Thymus (tissue), 11 donors: ENCODE results near the gene GGT6. TPM values are rescaled to one million over a fixed set of nuclear protein-coding genes. Genes with fewer than 3 reads are reported as not detected.

Experiments used
- DNase-seq, 9 donors: peaks; one replicate each; pipeline ENCODE4 v3.0.0-alpha.2; 2013; ENCODE audit warnings: low spot score in 9 of 9, low read depth in 6 of 9, missing footprints in 1 of 9
- H3K27ac ChIP-seq, 2 donors: one replicate each; pipeline ENCODE4 v1.5.1; 2013; ENCODE audit warnings: control low read depth in 1 of 2, low read depth in 1 of 2, low read length in 1 of 2, mild to moderate bottlenecking in 1 of 2, moderate library complexity in 1 of 2
- H3K27me3 ChIP-seq, 2 donors: one replicate each; pipeline ENCODE4 v1.5.1; 2013; ENCODE audit warnings: low read length in 1 of 2; ENCODE audit not compliant: control insufficient read depth in 2 of 2, insufficient read depth in 1 of 2
- H3K36me3 ChIP-seq, 2 donors: one replicate each; pipeline ENCODE4 v1.5.1; 2013; ENCODE audit warnings: low read length in 1 of 2, mild to moderate bottlenecking in 1 of 2, moderate library complexity in 1 of 2; ENCODE audit not compliant: control insufficient read depth in 2 of 2, insufficient read depth in 2 of 2
- H3K4me1 ChIP-seq, 2 donors: one replicate each; pipeline ENCODE4 v1.5.1; 2013; ENCODE audit warnings: low read length in 2 of 2; ENCODE audit not compliant: control insufficient read depth in 2 of 2, insufficient read depth in 2 of 2
- H3K4me3 ChIP-seq, 2 donors: one replicate each; pipeline ENCODE4 v1.5.1; 2013; ENCODE audit warnings: low read length in 2 of 2, control low read depth in 1 of 2, mild to moderate bottlenecking in 1 of 2
- H3K9me3 ChIP-seq, 2 donors: one replicate each; pipeline ENCODE4 v1.5.1; 2013; ENCODE audit warnings: low read length in 1 of 2, mild to moderate bottlenecking in 1 of 2; ENCODE audit not compliant: control insufficient read depth in 2 of 2, insufficient read depth in 1 of 2
- WGBS: extraction: QIAGEN DNeasy Blood & Tissue Kit; methylation state at CpG from one replicate; pipeline ENCODE4 v1.1.7; 2013; 5-methylcytosine and 5-hydroxymethylcytosine counted together
- polyA plus RNA-seq: library from polyadenylated mRNA; stranded (reverse); fragments of 200-250 nt; gene quantifications from one replicate; pipeline ENCODE4 v1.2.3, GENCODE V29; 2013
- total RNA-seq: library from RNA; stranded (reverse); fragments of 120-200 nt; gene quantifications from one replicate; pipeline ENCODE4 v1.2.4, GENCODE V29; 2013
- donor health status: healthy.

GGT6 gene
- total and polyA plus RNA-seq, 2 donors, result 0.90 to 3.7 TPM

- Histone ChIP-seq H3K36me3 (no peaks in the 10 kb centered on the region), H3K4me3 (no peak overlapping the region), H3K9me3 (no peaks in the 10 kb centered on the region), H3K4me1 (peaks cover 0 to 21% of the 10 kb centered on the region in 2 donors), H3K27me3 (no peaks in the 10 kb centered on the region), H3K27ac (no peak overlapping the region)
- DNase-seq, result no peak
- WGBS, result 77% methylated on average over 11 of the region's 11 CpGs
Measured at GRCh38 chr17:4510618-4510941, 49.8 kb downstream of the GGT6 start.

GRCh38 chr17:4509923-4510617 lies 50.3 kb downstream of the GGT6 start:
- no peak for DNase-seq
- WGBS, result 58% methylated on average over 21 of the region's 21 CpGs
- no peaks in the 10 kb centered on the region for H3K27me3 ChIP-seq

GRCh38 chr17:4509401-4509800 lies 51.0 kb downstream of the GGT6 start:
- Histone ChIP-seq H3K27me3 (no peaks in the 10 kb centered on the region), H3K36me3 (no peaks in the 10 kb centered on the region), H3K9me3 (no peaks in the 10 kb centered on the region), H3K4me1 (peaks cover under 1 to 32% of the 10 kb centered on the region in 2 donors), H3K27ac (no peak overlapping the region), H3K4me3 (no peak overlapping the region)
- DNase-seq, result peak in 2 of 9 donors; percentile 42 to 65
- 22% methylated on average over 8 of the region's 8 CpGs for WGBS

More at GRCh38 chr17:4509923-4510617, 50.3 kb downstream of the GGT6 start:
- Histone ChIP-seq H3K4me1 (peaks cover 0 to 25% of the 10 kb centered on the region in 2 donors), H3K36me3 (no peaks in the 10 kb centered on the region), H3K27ac (no peak overlapping the region), H3K9me3 (no peaks in the 10 kb centered on the region), H3K4me3 (no peak overlapping the region)

GRCh38 chr17:4508207-4508606 lies 52.2 kb downstream of the GGT6 start:
- no peaks in the 10 kb centered on the region for H3K36me3 ChIP-seq
- H3K9me3 ChIP-seq, result no peaks in the 10 kb centered on the region
- no peak for DNase-seq
- no peak overlapping the region for H3K4me3 ChIP-seq
- 84% methylated on average over 3 of the region's 3 CpGs for WGBS
- H3K4me1 ChIP-seq, result peaks cover 12 to 43% of the 10 kb centered on the region in 2 donors
- H3K27ac ChIP-seq, result no peak overlapping the region
- peaks cover 0 to 2% of the 10 kb centered on the region in 2 donors for H3K27me3 ChIP-seq

- Histone ChIP-seq H3K27me3 (peaks cover 0 to 8% of the 10 kb centered on the region in 2 donors), H3K4me1 (peaks cover 12 to 43% of the 10 kb centered on the region in 2 donors), H3K4me3 (no peak overlapping the region), H3K27ac (no peak overlapping the region), H3K36me3 (no peaks in the 10 kb centered on the region), H3K9me3 (no peaks in the 10 kb centered on the region)
- DNase-seq, result no peak
- WGBS, result 91% methylated on average over 8 of the region's 8 CpGs
Measured at GRCh38 chr17:4507361-4508111, 52.8 kb downstream of the GGT6 start.

Other genes with a start within 250 kb of the GGT6 start
- 31.8 TPM for gene UBE2G1, start 193.9 kb downstream of the GGT6 start, total RNA-seq
- 19.5 TPM for gene UBE2G1, start 193.9 kb downstream of the GGT6 start, polyA plus RNA-seq
- gene SPNS3, start 126.6 kb downstream of the GGT6 start, total RNA-seq, result 9.1 TPM
- 11.5 TPM for gene SPNS3, start 126.6 kb downstream of the GGT6 start, polyA plus RNA-seq
- gene SPNS2, start 61.7 kb downstream of the GGT6 start, total RNA-seq, result 3.4 TPM
- gene SPNS2, start 61.7 kb downstream of the GGT6 start, polyA plus RNA-seq, result 16.1 TPM
- 21.5 TPM for gene MYBBP1A, start 5.2 kb downstream of the GGT6 start, total RNA-seq
- gene MYBBP1A, start 5.2 kb downstream of the GGT6 start, polyA plus RNA-seq, result 36.9 TPM
- gene SMTNL2, start 24.0 kb upstream of the GGT6 start, total RNA-seq, result 0.57 TPM
- 1.6 TPM for gene SMTNL2, start 24.0 kb upstream of the GGT6 start, polyA plus RNA-seq
- 1.6 TPM for gene ALOX15, start 81.1 kb upstream of the GGT6 start, total RNA-seq
- gene ALOX15, start 81.1 kb upstream of the GGT6 start, polyA plus RNA-seq, result 0.48 TPM
- 7.7 TPM for gene PELP1, start 143.6 kb upstream of the GGT6 start, total RNA-seq
- gene PELP1, start 143.6 kb upstream of the GGT6 start, polyA plus RNA-seq, result 26.9 TPM
- gene ARRB2, start 150.1 kb upstream of the GGT6 start, total RNA-seq, result 60.2 TPM
- 91.2 TPM for gene ARRB2, start 150.1 kb upstream of the GGT6 start, polyA plus RNA-seq
- gene MED11, start 170.9 kb upstream of the GGT6 start, total RNA-seq, result 28.1 TPM
- gene MED11, start 170.9 kb upstream of the GGT6 start, polyA plus RNA-seq, result 40.3 TPM
- gene ZMYND15, start 179.3 kb upstream of the GGT6 start, total RNA-seq, result 0.52 TPM
- gene ZMYND15, start 179.3 kb upstream of the GGT6 start, polyA plus RNA-seq, result 3.8 TPM
- 3.3 TPM for gene CXCL16, start 179.4 kb upstream of the GGT6 start, total RNA-seq
- gene CXCL16, start 179.4 kb upstream of the GGT6 start, polyA plus RNA-seq, result 32.9 TPM
- not detected for gene TM4SF5, start 211.3 kb upstream of the GGT6 start, total RNA-seq
- 0.14 TPM for gene TM4SF5, start 211.3 kb upstream of the GGT6 start, polyA plus RNA-seq
- 2.7 TPM for gene VMO1, start 225.8 kb upstream of the GGT6 start, total RNA-seq
- 30.6 TPM for gene VMO1, start 225.8 kb upstream of the GGT6 start, polyA plus RNA-seq
- 0.14 TPM for gene GLTPD2, start 228.4 kb upstream of the GGT6 start, total RNA-seq
- 0.16 TPM for gene GLTPD2, start 228.4 kb upstream of the GGT6 start, polyA plus RNA-seq
- gene PSMB6, start 235.6 kb upstream of the GGT6 start, total RNA-seq, result 183 TPM
- 122 TPM for gene PSMB6, start 235.6 kb upstream of the GGT6 start, polyA plus RNA-seq
- 14.5 TPM for gene PLD2, start 246.6 kb upstream of the GGT6 start, total RNA-seq
- gene PLD2, start 246.6 kb upstream of the GGT6 start, polyA plus RNA-seq, result 30.7 TPM